HEK293 (cell line): ENCODE results near the gene SPX.

ENCODE experiments used
- CTCF ChIA-PET: fragments of 350-600 bp; formaldehyde crosslinking; extraction: SDS; loops from one replicate; lab custom pipeline; 2021; ENCODE audit warnings: antibody characterized with exemption; lab: Yijun Ruan, JAX
- POLR2A ChIA-PET: fragments of 300-600 bp; formaldehyde crosslinking; extraction: SDS; loops from one replicate; lab custom pipeline; 2020; ENCODE audit warnings: antibody characterized with exemption, inconsistent platforms; lab: Yijun Ruan, JAX
- H3K27ac ChIP-seq: fragments of 200-500 bp; sonication (Bioruptor generic); 2 replicates; pipeline ENCODE4 v1.5.1; 2014; ENCODE audit warnings: low read depth, low read length, control low read depth, inconsistent platforms; ENCODE audit errors: extremely low read depth
- H3K36me3 ChIP-seq, 2 experiments: fragments of 200-500 bp in 1 of 2; sonication (Bioruptor generic) in 1 of 2; 1 replicate in 1 of 2; 2 replicates in 1 of 2; pipeline ENCODE4 v1.5.1; 2014 to 2017; ENCODE audit warnings: inconsistent platforms in 2 of 2, low read length in 2 of 2; ENCODE audit not compliant: control insufficient read depth in 2 of 2, insufficient read depth in 1 of 2
- H3K4me1 ChIP-seq: fragments of 200-500 bp; sonication (Bioruptor generic); 2 replicates; pipeline ENCODE4 v1.5.1; 2014; ENCODE audit warnings: mild to moderate bottlenecking, low read length, inconsistent platforms; ENCODE audit not compliant: control insufficient read depth, insufficient read depth
- H3K4me3 ChIP-seq: 2 replicates; pipeline ENCODE4 v1.5.1; 2011; ENCODE audit warnings: low read depth, mild to moderate bottlenecking, control low read depth, low read length, moderate library complexity
- H3K9me3 ChIP-seq: fragments of 200-500 bp; sonication (Bioruptor generic); 2 replicates; pipeline ENCODE4 v1.5.1; 2014; ENCODE audit warnings: low read depth, low read length, inconsistent platforms; ENCODE audit not compliant: control insufficient read depth, insufficient read depth
- BCL11B ChIP-seq: fragments of 450-650 bp; formaldehyde crosslinking; IDR thresholded peaks from 2 replicates; pipeline ENCODE4 v1.5.1; 2016; ENCODE audit warnings: low read depth, missing biosample characterization, missing genetic modification characterization
- HOXD13 ChIP-seq: sonication (generic); formaldehyde crosslinking; IDR thresholded peaks from 2 replicates; pipeline ENCODE4 v1.8.0; 2022; ENCODE audit warnings: missing genetic modification reagents, borderline replicate concordance
- KLF9 ChIP-seq: fragments of 450-650 bp; formaldehyde crosslinking; IDR thresholded peaks from 2 replicates; pipeline ENCODE4 v1.5.1; 2016; ENCODE audit warnings: missing biosample characterization, missing genetic modification characterization, low read depth
- MEIS1 ChIP-seq: sonication (generic); formaldehyde crosslinking; IDR thresholded peaks from 2 replicates; pipeline ENCODE4 v1.8.1; 2022; ENCODE audit warnings: missing genetic modification reagents, mild to moderate bottlenecking, borderline replicate concordance
- PRDM6 ChIP-seq: fragments of 450-650 bp; formaldehyde crosslinking; IDR thresholded peaks from 2 replicates; pipeline ENCODE4 v1.5.1; 2017; ENCODE audit warnings: missing biosample characterization, missing genetic modification characterization
- SP2 ChIP-seq: fragments of 450-650 bp; formaldehyde crosslinking; IDR thresholded peaks from 2 replicates; pipeline ENCODE4 v1.5.1; 2016; ENCODE audit warnings: missing biosample characterization, missing genetic modification characterization
- ZBTB20 ChIP-seq: fragments of 450-650 bp; formaldehyde crosslinking; IDR thresholded peaks from 2 replicates; pipeline ENCODE4 v1.5.1; 2016; ENCODE audit warnings: missing biosample characterization, missing genetic modification characterization
- ZBTB6 ChIP-seq: fragments of 450-650 bp; formaldehyde crosslinking; IDR thresholded peaks from 2 replicates; pipeline ENCODE4 v1.5.1; 2017; ENCODE audit warnings: missing biosample characterization, missing genetic modification characterization
- ZNF114 ChIP-seq: fragments of 450-650 bp; formaldehyde crosslinking; IDR thresholded peaks from 2 replicates; pipeline ENCODE4 v1.5.0; 2017; ENCODE audit warnings: missing biosample characterization, missing genetic modification characterization
- ZNF140 ChIP-seq: fragments of 450-650 bp; formaldehyde crosslinking; IDR thresholded peaks from 2 replicates; pipeline ENCODE4 v1.5.1; 2016; ENCODE audit warnings: missing biosample characterization, missing genetic modification characterization
- ZNF148 ChIP-seq: fragments of 450-650 bp; formaldehyde crosslinking; IDR thresholded peaks from 2 replicates; pipeline ENCODE4 v1.5.0; 2017; ENCODE audit warnings: missing biosample characterization, missing genetic modification characterization, borderline replicate concordance
- ZNF223 ChIP-seq: fragments of 450-650 bp; formaldehyde crosslinking; IDR thresholded peaks from 2 replicates; pipeline ENCODE4 v1.5.1; 2016; ENCODE audit warnings: missing biosample characterization, missing genetic modification characterization
- ZNF248 ChIP-seq: fragments of 450-650 bp; formaldehyde crosslinking; IDR thresholded peaks from 2 replicates; pipeline ENCODE4 v1.5.1; 2017; ENCODE audit warnings: missing biosample characterization, missing genetic modification characterization
- ZNF292 ChIP-seq: fragments of 450-650 bp; formaldehyde crosslinking; IDR thresholded peaks from 2 replicates; pipeline ENCODE4 v1.5.1; 2016; ENCODE audit warnings: low read depth, missing biosample characterization, missing genetic modification characterization, borderline replicate concordance
- ZNF302 ChIP-seq: fragments of 450-650 bp; formaldehyde crosslinking; IDR thresholded peaks from 2 replicates; pipeline ENCODE4 v1.5.1; 2016; ENCODE audit warnings: missing biosample characterization, missing genetic modification characterization, low read depth
- ZNF362 ChIP-seq: fragments of 450-650 bp; formaldehyde crosslinking; IDR thresholded peaks from 2 replicates; pipeline ENCODE4 v1.5.1; 2016; ENCODE audit warnings: missing biosample characterization, missing genetic modification characterization
- ZNF518A ChIP-seq: fragments of 450-650 bp; formaldehyde crosslinking; conservative IDR thresholded peaks from 2 replicates; pipeline ENCODE4 v1.5.1; 2016; ENCODE audit warnings: low read depth, missing biosample characterization, missing genetic modification characterization
- ZNF521 ChIP-seq: fragments of 450-650 bp; formaldehyde crosslinking; IDR thresholded peaks from 2 replicates; pipeline ENCODE4 v1.5.1; 2017; ENCODE audit warnings: missing biosample characterization, mild to moderate bottlenecking, missing genetic modification characterization
- ZNF549 ChIP-seq: fragments of 450-650 bp; IDR thresholded peaks from 2 replicates; pipeline ENCODE4 v1.5.1; 2018; ENCODE audit warnings: missing biosample characterization, missing genetic modification characterization, mild to moderate bottlenecking, inconsistent platforms, moderate library complexity
- ZNF629 ChIP-seq: fragments of 450-650 bp; formaldehyde crosslinking; IDR thresholded peaks from 2 replicates; pipeline ENCODE4 v1.5.1; 2017; ENCODE audit warnings: missing biosample characterization, missing genetic modification characterization
- ZNF777 ChIP-seq: fragments of 450-650 bp; formaldehyde crosslinking; IDR thresholded peaks from 2 replicates; pipeline ENCODE4 v1.5.1; 2017; ENCODE audit warnings: missing biosample characterization, missing genetic modification characterization, borderline replicate concordance
- ZNF843 ChIP-seq: fragments of 450-650 bp; formaldehyde crosslinking; IDR thresholded peaks from 2 replicates; pipeline ENCODE4 v1.5.1; 2016; ENCODE audit warnings: missing biosample characterization, missing genetic modification characterization

The SPX gene

GRCh38 chr12:21526053-21526452 is at the start of gene SPX:
SPX (plus strand) TSS chr12:21526296; CDS start chr12:21526473, 177 bp downstream.
- Histone ChIP-seq H3K4me1 (peaks cover 8% of the 10 kb centered on the region; the same call in 1 of the 2 replicates), H3K36me3 (no peaks in the 10 kb centered on the region), H3K27ac (no peak within 1 kb of the TSS), H3K9me3 (no peaks in the 10 kb centered on the region; the same call in 1 of the 2 replicates), H3K4me3 (peak within 1 kb of the TSS; percentile 72)
- TF ChIP-seq ZNF843 (tag by site-specific recombination): no peak
- TF ChIP-seq ZNF148 (tag by site-specific recombination): no peak
- TF ChIP-seq ZNF302: no peak
- no peak for TF ChIP-seq BCL11B (tag by site-specific recombination)
- no peak for TF ChIP-seq ZNF223 (tag by site-specific recombination)
- TF ChIP-seq ZBTB6 (tag by site-specific recombination): no peak
- TF ChIP-seq ZNF114 (tag by site-specific recombination): no peak
- TF ChIP-seq ZNF292 (tag by site-specific recombination): no peak
- TF ChIP-seq ZNF248: no peak
- TF ChIP-seq ZBTB20 (tag by site-specific recombination): no peak
- 0 out of 2 replicates have a peak, but pooled peaks have one; percentile 18 for TF ChIP-seq ZNF629
- TF ChIP-seq ZNF362 (tag by site-specific recombination): no peak
- TF ChIP-seq MEIS1 (CRISPR knock-in tag): peak; percentile 55; the same call in 1 of the 2 replicates
- no peak for TF ChIP-seq ZNF140 (tag by site-specific recombination)
- no peak for TF ChIP-seq HOXD13 (CRISPR knock-in tag)
- 0 out of 2 replicates have a peak, but pooled peaks have one; percentile 7 for TF ChIP-seq SP2 (tag by site-specific recombination)
- ChIA-PET CTCF (interaction anchor here (0.9 kb wide), 1 partner anchor 20 kb away, joined by 4 read pairs; no protein-coding TSS in a partner anchor), POLR2A (interaction anchor here (2.3 to 2.7 kb wide), 2 partner anchors 25 to 132 kb away, joined by 10 to 13 read pairs; partner anchors contain the start of genes GOLT1B, LDHB and RECQL)

- Histone ChIP-seq H3K27ac (no peak overlapping the region), H3K36me3 (peaks cover 42 to 79% of the 10 kb centered on the region in 2 experiments), H3K4me1 (no peaks in the 10 kb centered on the region), H3K9me3 (no peaks in the 10 kb centered on the region), H3K4me3 (no peak overlapping the region)
- POLR2A ChIA-PET: no interaction called here
- CTCF ChIA-PET: no interaction called here
- no peak for TF ChIP-seq KLF9 (tag by site-specific recombination)
- no peak for TF ChIP-seq ZNF518A (tag by site-specific recombination)
- TF ChIP-seq PRDM6 (tag by site-specific recombination): no peak
- TF ChIP-seq ZNF549 (tag by site-specific recombination): no peak
- TF ChIP-seq ZNF777 (tag by site-specific recombination): no peak
- TF ChIP-seq ZNF521 (tag by site-specific recombination): no peak
- TF ChIP-seq MEIS1 (CRISPR knock-in tag): no peak
These were observed 49.1 kb upstream of the SPX start for GRCh38 chr12:21476949-21477348.
